Fibroblast of villous mesenchyme (primary cell): ENCODE results near the gene EPHB6. TPM values are rescaled to one million over a fixed set of nuclear protein-coding genes. Genes with fewer than 3 reads are reported as not detected.

ENCODE experiments used
- DNase-seq: peaks from one replicate; pipeline ENCODE4 v3.0.0-alpha.2; 2010; ENCODE audit warnings: low read depth
- H3K4me3 ChIP-seq: 2 replicates; pipeline ENCODE4 v1.5.1; 2011; ENCODE audit warnings: low read depth, mild to moderate bottlenecking, low read length
- CTCF ChIP-seq: IDR thresholded peaks from 2 replicates; pipeline ENCODE4 v1.5.1; 2012; ENCODE audit warnings: low read depth, mild to moderate bottlenecking, low read length; ENCODE audit not compliant: insufficient read depth
- total RNA-seq: library from RNA; depleted of rRNA; stranded (reverse); fragments of >200 nt; gene quantifications from 2 replicates; pipeline ENCODE4 v1.2.3, GENCODE V29; 2012

The EPHB6 gene
- total RNA-seq, 1 donor = 0.43 TPM

DNA sequence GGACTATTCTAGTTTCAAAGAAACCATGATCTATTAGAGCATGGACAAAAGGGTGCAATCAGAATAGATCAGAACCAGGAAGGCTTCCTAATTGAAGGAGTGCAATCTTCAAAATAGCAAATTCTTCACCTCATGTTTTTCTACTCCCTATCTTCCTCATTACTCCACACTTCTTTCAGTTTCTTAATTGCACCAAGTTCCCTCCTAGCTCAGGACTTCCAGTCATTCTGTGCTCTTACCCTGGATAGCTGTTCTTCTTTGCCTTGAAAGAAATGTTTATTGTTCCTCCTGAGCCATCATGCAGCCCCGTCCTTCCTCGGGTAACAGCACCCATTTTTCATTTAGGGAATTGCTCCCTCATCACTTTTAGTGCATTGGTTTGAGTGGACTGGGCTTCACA, 55.6 kb downstream of the EPHB6 start:
- DNase-seq = no peak
- H3K4me3 ChIP-seq = no peak overlapping the region
- TF ChIP-seq CTCF = no peak

DNA sequence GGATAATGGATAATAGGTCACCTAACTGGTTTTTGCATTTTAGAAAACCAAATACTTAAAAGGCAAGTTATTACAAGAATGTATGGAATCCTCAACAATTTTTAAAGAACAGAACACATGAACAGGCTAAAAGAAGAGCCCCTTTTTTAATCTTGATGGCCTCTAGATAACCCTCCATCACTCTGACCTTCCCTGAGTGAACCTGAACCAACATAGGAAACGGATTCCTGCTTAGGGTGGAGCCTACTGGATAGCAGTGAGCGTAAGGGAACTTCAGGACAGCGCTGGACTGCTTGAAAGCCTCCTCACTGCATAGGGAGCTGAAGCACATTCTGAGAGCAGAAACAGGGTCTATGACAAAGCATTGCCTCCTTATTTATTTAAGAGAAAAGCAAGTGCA, 58.2 kb downstream of the EPHB6 start:
- no peak for TF ChIP-seq CTCF
- no peak for DNase-seq
- no peak overlapping the region for H3K4me3 ChIP-seq

DNA sequence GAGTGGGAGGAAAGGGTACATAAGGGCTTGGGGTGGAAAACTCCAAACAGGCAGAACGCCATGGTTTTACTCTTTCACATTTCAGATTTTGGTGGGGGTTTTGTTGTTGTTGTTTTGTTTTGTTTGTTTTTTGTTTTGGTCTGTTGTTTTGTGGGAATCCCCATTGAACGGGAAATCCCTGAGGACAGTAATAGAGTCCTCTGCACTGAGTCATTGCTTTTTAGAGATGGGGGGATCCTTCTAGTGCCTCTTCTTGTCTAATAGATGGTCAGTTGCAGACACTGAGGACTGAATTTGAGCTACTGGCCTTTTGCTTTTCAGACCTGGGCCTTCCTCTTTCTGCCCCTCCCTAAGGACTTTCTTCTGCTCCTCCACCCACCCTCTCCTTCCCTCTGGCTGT, 58.7 kb downstream of the EPHB6 start:
- H3K4me3 ChIP-seq = no peak overlapping the region
- TF ChIP-seq CTCF = no peak
- no peak for DNase-seq

DNA sequence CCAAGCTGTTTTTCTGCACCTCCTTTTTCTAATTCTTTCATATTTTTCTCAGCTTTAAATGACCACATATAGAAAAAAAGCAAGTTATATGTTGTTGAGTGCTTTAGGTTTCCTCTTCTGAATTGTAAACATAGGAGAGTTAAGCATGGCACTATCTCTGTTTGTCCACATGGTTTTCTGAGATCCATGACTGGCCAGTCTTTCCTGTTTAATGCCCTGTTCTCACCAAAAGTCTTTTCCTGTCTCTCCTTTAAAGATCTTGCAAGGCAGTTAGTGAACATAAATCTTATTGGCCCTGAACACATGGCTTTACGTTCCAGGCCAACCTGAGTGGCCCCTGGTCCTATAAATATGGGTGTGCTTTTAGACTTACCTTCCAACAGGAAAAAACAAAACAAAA, 59.2 kb downstream of the EPHB6 start:
- DNase-seq = no peak
- no peak for TF ChIP-seq CTCF
- no peak overlapping the region for H3K4me3 ChIP-seq

DNA sequence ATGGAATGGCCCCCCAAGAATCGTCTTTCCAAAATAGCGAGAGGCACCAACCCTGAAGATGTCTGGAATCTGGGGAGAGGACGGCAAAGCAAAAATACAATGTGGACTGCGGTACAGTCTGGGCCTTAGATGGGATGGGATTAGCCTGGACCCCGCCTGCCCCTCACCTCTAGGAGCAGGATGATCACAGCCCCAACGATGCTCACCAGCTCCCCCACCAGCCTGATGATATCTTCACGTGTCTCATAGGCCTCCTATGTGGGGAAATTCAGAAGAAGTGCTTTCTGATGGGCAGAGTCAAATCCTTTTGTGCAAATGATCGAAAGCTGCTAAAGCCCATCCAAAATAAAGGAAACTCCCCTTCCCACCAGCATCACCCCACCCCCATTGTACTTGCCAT, 60.4 kb downstream of the EPHB6 start:
- no peak overlapping the region for H3K4me3 ChIP-seq
- no peak for DNase-seq
- TF ChIP-seq CTCF = no peak

- TF ChIP-seq CTCF = no peak
- DNase-seq = no peak
Measured at GRCh38 chr7:142916508-142916907, 61.6 kb downstream of the EPHB6 start.

GRCh38 chr7:142917447-142917846, 62.6 kb downstream of the EPHB6 start:
- H3K4me3 ChIP-seq = no peak overlapping the region
- TF ChIP-seq CTCF = no peak
- no peak for DNase-seq

More at GRCh38 chr7:142916508-142916907, 61.6 kb downstream of the EPHB6 start:
- H3K4me3 ChIP-seq = no peak overlapping the region
